Neural progenitor cell (in vitro differentiated cells): Measurements from ENCODE around the gene ATP10A. TPM values are rescaled to one million over a fixed set of nuclear protein-coding genes. Genes with fewer than 3 reads are reported as not detected.

Experiments
- DNase-seq: peaks from one replicate; pipeline ENCODE4 v3.0.0-alpha.2; 2016; ENCODE audit warnings: low spot score
- H2AFZ ChIP-seq: fragments of 200-600 bp; sonication (generic); replicated peaks from 2 replicates; pipeline ENCODE4 v1.6.1; 2016; ENCODE audit warnings: antibody characterized with exemption
- H3F3A ChIP-seq: fragments of 200-600 bp; sonication (generic); 2 replicates; pipeline ENCODE4 v1.6.1; 2016; ENCODE audit warnings: antibody characterized with exemption, low read depth
- H3K27ac ChIP-seq: fragments of 200-600 bp; sonication (generic); 2 replicates; pipeline ENCODE4 v1.5.1; 2016; ENCODE audit warnings: mild to moderate bottlenecking
- H3K27me3 ChIP-seq: fragments of 200-600 bp; sonication (generic); 2 replicates; pipeline ENCODE4 v1.6.1; 2016; ENCODE audit warnings: mild to moderate bottlenecking, moderate library complexity
- H3K36me3 ChIP-seq: fragments of 200-600 bp; sonication (generic); 2 replicates; pipeline ENCODE4 v1.5.1; 2016
- H3K4me1 ChIP-seq: fragments of 200-600 bp; sonication (generic); 2 replicates; pipeline ENCODE4 v1.6.1; 2016; ENCODE audit warnings: mixed run types
- H3K4me2 ChIP-seq: fragments of 200-600 bp; sonication (generic); 2 replicates; pipeline ENCODE4 v1.6.1; 2016
- H3K4me3 ChIP-seq: fragments of 200-600 bp; sonication (generic); 2 replicates; pipeline ENCODE4 v1.5.1; 2016
- H3K79me2 ChIP-seq: fragments of 200-600 bp; sonication (generic); 2 replicates; pipeline ENCODE4 v1.6.1; 2016; ENCODE audit warnings: low read depth
- H3K9ac ChIP-seq: fragments of 200-600 bp; sonication (generic); 2 replicates; pipeline ENCODE4 v1.6.1; 2016
- H3K9me3 ChIP-seq: fragments of 200-600 bp; sonication (generic); 2 replicates; pipeline ENCODE4 v1.5.1; 2016; ENCODE audit warnings: low read depth
- H4K20me1 ChIP-seq: fragments of 200-600 bp; sonication (generic); 2 replicates; pipeline ENCODE4 v1.6.1; 2016; ENCODE audit warnings: low read depth
- H3K27ac Mint-ChIP-seq: 3 replicates; pipeline ENCODE4 v1.8.0; 2021; ENCODE audit warnings: mixed read lengths
- H3K27me3 Mint-ChIP-seq: 2 replicates; pipeline ENCODE4 v1.8.0; 2022; ENCODE audit warnings: low read depth, mild to moderate bottlenecking, inconsistent platforms, moderate library complexity, mixed read lengths; ENCODE audit not compliant: insufficient read depth
- H3K36me3 Mint-ChIP-seq: 3 replicates; pipeline ENCODE4 v1.8.0; 2021; ENCODE audit warnings: mixed read lengths
- H3K4me1 Mint-ChIP-seq: 3 replicates; pipeline ENCODE4 v1.8.0; 2021; ENCODE audit warnings: mixed read lengths
- H3K4me3 Mint-ChIP-seq: 3 replicates; pipeline ENCODE4 v1.8.0; 2021; ENCODE audit warnings: mild to moderate bottlenecking, moderate library complexity, mixed read lengths
- H3K9me3 Mint-ChIP-seq: 3 replicates; pipeline ENCODE4 v1.8.0; 2020; ENCODE audit warnings: mixed read lengths
- EZH2 ChIP-seq: fragments of 200-600 bp; sonication (generic); IDR thresholded peaks from 2 replicates; pipeline ENCODE4 v1.6.1; 2017; ENCODE audit warnings: antibody characterized with exemption, mild to moderate bottlenecking, moderate library complexity
- EZH2phosphoT487 ChIP-seq: fragments of 200-600 bp; sonication (generic); IDR thresholded peaks from 2 replicates; pipeline ENCODE4 v1.6.1; 2017; ENCODE audit warnings: antibody characterized with exemption
- total RNA-seq: library from RNA; depleted of rRNA; stranded (reverse); fragments of >200 nt; gene quantifications from 2 replicates; pipeline ENCODE4 v1.2.3, GENCODE V29; 2015; ENCODE audit warnings: low replicate concordance
- TF ChIP-seq, protein P1 (sequence below): fragments of 200-600 bp; sonication (generic); IDR thresholded peaks from 2 replicates; pipeline ENCODE4 v1.5.1; 2017; ENCODE audit warnings: antibody characterized with exemption, mild to moderate bottlenecking

The ATP10A gene
- total RNA-seq, 1 donor from 2014 or later, result 0.32 TPM

DNA sequence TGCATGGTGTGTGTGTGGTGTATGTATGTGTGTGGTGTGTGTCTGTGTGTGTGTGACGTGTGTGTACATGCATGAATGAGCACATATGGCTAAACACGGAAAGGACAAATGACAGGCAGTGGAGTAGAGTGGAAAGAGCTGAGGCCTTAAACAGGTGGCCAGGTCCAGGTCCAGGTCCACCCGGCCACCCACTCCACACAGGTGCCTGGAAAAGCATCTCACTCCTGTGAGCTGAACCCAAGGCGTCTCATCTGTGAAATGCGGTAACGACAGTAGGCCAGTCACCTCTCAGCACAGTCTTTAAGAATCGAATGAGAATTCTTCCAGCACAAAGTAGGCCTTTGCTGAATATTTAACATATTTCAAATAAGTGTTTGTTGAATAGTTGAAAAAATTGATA, 58.7 kb downstream of the ATP10A start:
- H3K9me3 Mint-ChIP-seq, result no peaks in the 10 kb centered on the region
- H3K27ac Mint-ChIP-seq, result no peak overlapping the region
- no peak overlapping the region for H3K4me3 Mint-ChIP-seq
- Histone ChIP-seq H3K9ac (no peak overlapping the region), H4K20me1 (no peaks in the 10 kb centered on the region), H3K36me3 (no peaks in the 10 kb centered on the region), H3K9me3 (no peaks in the 10 kb centered on the region), H2AFZ (no peak overlapping the region), H3K4me2 (no peak overlapping the region), H3F3A (no peaks in the 10 kb centered on the region), H3K4me1 (peaks cover 8% of the 10 kb centered on the region), H3K27ac (no peak overlapping the region), H3K4me3 (no peak overlapping the region), H3K27me3 (no peaks in the 10 kb centered on the region), H3K79me2 (no peaks in the 10 kb centered on the region)
- DNase-seq, result no peak
- no peaks in the 10 kb centered on the region for H3K36me3 Mint-ChIP-seq
- peaks cover 3% of the 10 kb centered on the region for H3K27me3 Mint-ChIP-seq
- TF ChIP-seq EZH2phosphoT487, result no peak
- no peak for TF ChIP-seq EZH2
- TF ChIP-seq, protein P1, sequence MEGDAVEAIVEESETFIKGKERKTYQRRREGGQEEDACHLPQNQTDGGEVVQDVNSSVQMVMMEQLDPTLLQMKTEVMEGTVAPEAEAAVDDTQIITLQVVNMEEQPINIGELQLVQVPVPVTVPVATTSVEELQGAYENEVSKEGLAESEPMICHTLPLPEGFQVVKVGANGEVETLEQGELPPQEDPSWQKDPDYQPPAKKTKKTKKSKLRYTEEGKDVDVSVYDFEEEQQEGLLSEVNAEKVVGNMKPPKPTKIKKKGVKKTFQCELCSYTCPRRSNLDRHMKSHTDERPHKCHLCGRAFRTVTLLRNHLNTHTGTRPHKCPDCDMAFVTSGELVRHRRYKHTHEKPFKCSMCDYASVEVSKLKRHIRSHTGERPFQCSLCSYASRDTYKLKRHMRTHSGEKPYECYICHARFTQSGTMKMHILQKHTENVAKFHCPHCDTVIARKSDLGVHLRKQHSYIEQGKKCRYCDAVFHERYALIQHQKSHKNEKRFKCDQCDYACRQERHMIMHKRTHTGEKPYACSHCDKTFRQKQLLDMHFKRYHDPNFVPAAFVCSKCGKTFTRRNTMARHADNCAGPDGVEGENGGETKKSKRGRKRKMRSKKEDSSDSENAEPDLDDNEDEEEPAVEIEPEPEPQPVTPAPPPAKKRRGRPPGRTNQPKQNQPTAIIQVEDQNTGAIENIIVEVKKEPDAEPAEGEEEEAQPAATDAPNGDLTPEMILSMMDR, result no peak
- peaks cover 4% of the 10 kb centered on the region for H3K4me1 Mint-ChIP-seq

DNA sequence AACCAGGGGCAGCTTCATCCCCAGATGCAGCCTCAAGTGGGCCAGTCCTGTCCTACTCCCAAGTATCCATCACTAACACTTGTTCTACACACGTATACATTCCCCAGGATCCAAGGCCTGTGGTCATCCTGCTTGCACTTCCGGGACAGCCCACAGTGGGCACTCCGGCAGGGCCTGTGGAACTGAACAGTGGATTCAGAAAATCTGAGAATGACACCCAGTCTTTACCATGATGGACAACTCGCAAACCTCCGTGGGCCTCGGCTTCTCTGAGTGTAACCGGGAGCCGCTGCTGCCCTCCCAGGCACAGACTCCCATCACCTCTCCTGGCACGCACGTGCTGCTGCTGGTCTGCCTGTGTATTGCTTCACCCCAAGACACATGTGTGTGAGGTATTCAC, 59.6 kb downstream of the ATP10A start:
- TF ChIP-seq, protein P1, result no peak
- no peak for TF ChIP-seq EZH2
- no peak for TF ChIP-seq EZH2phosphoT487
- H3F3A ChIP-seq, result no peaks in the 10 kb centered on the region
- peaks cover 6% of the 10 kb centered on the region for H3K4me1 Mint-ChIP-seq

DNA sequence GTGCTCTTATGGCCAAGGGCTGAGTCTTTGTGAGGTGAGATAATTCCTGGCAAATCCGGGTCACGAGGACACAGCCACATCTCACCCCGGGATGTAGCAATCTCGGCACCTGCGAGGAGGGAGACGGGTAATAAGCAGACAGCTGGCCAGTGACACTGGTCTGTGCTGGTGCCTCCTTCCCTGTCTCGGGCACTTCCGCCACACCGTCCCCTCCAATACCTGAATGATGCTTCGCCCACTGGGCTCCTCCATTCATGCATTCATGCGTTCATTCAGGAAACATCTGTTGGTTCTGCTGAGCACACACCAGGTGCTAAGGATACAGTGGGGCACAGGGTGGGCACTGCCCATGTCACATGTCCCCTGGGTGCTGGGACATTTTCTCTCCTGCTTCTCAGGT, 60.1 kb downstream of the ATP10A start:
- Histone ChIP-seq H3K9ac (no peak overlapping the region), H3K36me3 (no peaks in the 10 kb centered on the region), H3K9me3 (no peaks in the 10 kb centered on the region), H3K4me2 (no peak overlapping the region), H4K20me1 (no peaks in the 10 kb centered on the region), H3K27me3 (no peaks in the 10 kb centered on the region), H3K4me3 (no peak overlapping the region), H3F3A (no peaks in the 10 kb centered on the region), H2AFZ (no peak overlapping the region), H3K27ac (no peak overlapping the region), H3K4me1 (peaks cover 8% of the 10 kb centered on the region), H3K79me2 (no peaks in the 10 kb centered on the region)
- TF ChIP-seq EZH2phosphoT487, result no peak
- TF ChIP-seq, protein P1, result no peak
- no peak for TF ChIP-seq EZH2
- no peak for DNase-seq
- peaks cover 3% of the 10 kb centered on the region for H3K27me3 Mint-ChIP-seq
- H3K9me3 Mint-ChIP-seq, result no peaks in the 10 kb centered on the region
- H3K27ac Mint-ChIP-seq, result no peak overlapping the region
- H3K36me3 Mint-ChIP-seq, result no peaks in the 10 kb centered on the region
- H3K4me3 Mint-ChIP-seq, result no peak overlapping the region
- peaks cover 6% of the 10 kb centered on the region for H3K4me1 Mint-ChIP-seq

More for the DNA sequence above, 59.6 kb downstream of the ATP10A start:
- Histone ChIP-seq H3K9me3 (no peaks in the 10 kb centered on the region), H3K4me2 (no peak overlapping the region), H3K4me1 (peaks cover 8% of the 10 kb centered on the region), H3K27me3 (no peaks in the 10 kb centered on the region), H3K4me3 (no peak overlapping the region), H2AFZ (no peak overlapping the region), H4K20me1 (no peaks in the 10 kb centered on the region), H3K36me3 (no peaks in the 10 kb centered on the region), H3K9ac (no peak overlapping the region), H3K79me2 (no peaks in the 10 kb centered on the region), H3K27ac (no peak overlapping the region)
- no peak for DNase-seq
- Mint-ChIP-seq H3K27me3 (peaks cover 3% of the 10 kb centered on the region), H3K4me3 (no peak overlapping the region), H3K9me3 (no peaks in the 10 kb centered on the region), H3K27ac (no peak overlapping the region), H3K36me3 (no peaks in the 10 kb centered on the region)
